Measurements from ENCODE around the gene HES6. TPM values are rescaled to one million over a fixed set of nuclear protein-coding genes. Genes with fewer than 3 reads are reported as not detected.

Gene HES6
- total RNA-seq, 1 donor from 2014 or later: 80.8 TPM

DNA sequence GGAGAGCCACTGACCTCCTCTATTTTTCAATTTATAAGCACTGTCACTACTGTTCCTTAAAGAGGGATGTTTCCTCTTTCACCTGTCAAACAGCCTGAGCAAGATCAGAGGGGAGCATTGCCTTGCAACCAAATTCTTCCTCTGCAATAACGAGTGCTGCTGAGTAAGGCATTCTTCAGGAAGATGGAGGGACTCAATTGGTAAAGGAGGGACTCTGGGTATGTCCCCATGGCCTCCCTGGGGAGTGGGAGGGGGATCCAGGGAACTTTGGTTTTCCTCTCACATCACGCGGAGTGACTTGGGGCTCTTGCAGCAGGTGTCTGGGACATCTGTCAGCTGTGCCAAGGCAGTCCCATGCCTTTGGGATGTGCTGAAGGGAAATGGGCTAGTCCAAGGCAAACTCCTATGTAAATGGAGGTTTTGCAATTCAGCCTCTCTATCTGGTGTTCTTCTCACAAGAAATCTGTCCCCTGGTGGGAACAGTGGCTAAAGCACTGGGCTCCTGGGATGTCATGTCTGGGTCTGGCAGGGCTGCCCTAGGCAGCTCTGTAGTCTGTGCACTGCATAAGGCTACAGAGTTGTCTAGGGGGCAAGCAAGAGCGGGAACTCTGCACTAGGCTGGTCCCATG, 14.4 kb upstream of the HES6 start:
- no peak for DNase-seq

DNA sequence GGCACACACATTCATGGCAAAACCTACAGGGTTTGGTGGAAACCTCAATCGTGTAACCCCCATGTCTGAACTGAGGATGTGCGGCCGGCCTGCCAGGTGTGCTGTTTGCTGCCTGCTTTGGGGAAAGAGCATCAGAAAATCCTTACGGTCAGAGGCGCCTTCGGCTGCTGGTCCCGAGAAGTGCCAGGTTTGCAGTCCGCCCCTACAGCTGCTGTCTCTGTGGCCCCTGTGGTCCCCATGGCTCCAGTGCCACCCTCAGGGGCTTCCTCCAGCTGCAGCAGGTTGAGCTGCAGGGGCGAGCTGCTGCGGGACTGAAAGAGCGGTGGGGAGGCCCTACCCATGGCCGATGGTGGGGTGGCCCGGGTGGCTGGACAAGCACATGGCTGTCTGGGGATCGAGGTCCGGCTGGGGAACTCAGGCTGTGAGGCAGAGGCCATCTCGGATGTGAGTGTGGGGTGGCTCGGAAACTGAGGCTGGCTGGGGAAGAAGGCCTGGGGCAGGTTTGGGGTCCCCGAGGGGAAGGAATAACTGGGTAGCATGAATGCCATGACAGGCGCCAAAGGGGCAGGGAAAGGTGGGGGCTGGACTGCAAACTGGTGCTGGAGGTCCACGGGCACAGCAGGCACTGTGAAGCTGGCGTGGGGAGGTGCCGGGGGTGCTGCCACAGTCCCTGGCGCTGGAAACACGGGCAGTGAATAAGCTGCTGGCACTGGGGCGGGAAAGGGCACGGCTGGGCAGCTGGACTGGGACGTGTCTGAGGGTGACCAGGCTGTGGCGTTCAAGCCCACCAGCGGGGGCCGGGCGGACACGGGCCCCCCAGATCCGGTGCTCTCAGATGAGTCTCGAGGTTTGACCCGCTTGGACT, 13.2 kb upstream of the HES6 start:
- DNase-seq: no peak

DNA sequence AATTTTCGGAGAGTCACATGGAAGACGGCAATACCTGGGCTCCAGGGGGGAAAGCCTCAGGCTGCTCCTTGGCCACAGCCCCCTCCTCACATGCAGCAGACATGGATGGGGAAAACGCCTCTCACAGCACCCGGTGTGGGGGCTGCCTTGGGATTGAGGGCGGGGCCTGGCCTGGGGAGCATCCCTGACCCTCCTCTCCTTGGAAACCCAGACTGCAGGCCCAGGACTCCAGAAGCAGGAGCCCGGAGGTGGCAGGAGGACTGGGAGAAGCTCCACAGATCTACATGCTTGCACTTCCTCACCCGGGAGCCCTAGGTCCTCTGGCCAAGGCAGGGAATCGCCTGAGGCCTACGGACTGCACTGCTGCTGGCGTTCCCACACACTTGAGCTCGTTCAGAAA, 12.1 kb upstream of the HES6 start:
- DNase-seq: no peak

GRCh38 chr2:238251331-238251730, 11.5 kb upstream of the HES6 start:
- no peak for DNase-seq

DNA sequence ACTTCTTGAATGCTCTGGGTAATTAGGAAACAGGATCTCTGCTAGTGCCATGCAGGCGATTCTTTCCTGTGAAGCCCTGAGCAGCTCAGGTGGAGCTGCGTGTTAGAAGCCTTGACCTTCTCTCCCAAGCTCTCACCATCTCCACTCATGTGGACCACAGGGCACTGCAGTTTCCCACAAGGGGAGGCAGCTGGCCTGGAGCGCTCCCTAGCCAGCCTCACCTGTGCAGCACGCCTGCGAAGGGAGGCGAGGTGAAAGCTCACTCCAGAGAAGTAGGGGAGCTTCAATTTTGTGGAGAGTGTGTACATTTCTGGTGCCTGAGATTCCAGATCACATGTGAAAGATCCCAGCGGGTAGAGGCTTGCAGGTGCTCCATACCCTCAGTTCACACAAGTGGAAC, 11.1 kb upstream of the HES6 start:
- no peak for DNase-seq

DNA sequence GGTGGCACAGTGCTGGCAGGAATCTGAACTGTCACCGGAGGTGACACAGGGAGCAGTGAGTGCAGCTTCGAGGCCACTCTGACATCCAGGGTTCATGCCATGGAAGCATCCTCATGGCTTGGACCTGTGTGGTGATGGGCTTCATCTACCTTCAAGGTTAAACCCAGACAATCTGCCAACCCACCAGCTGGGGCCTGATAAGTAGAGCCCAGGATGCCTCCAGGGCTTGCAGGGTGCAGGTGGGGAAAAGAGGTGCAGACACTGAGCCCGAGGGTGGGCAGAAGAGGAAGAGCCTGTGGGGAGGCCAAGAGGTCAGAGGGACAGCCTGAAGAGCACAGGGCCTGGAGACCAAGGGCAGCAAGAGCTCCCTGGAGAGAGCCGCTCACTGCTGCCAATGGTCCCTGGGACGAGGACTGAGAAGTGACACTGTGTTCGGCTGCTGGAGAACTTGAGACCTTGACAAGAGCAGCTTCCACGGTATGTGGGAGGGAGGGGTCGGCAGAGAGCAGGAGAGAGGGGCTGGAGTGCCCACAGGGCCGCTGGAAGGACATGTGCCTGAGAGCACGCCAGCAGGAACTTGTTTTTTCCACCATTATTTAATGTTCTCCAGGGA, 8.1 kb upstream of the HES6 start:
- no peak for DNase-seq

- DNase-seq: no peak
Observed at GRCh38 chr2:238247002-238247822, 7.4 kb upstream of the HES6 start.

GRCh38 chr2:238244151-238244550, 4.3 kb upstream of the HES6 start:
- DNase-seq: no peak

- DNase-seq: no peak
Observed at GRCh38 chr2:238243496-238244076, 3.7 kb upstream of the HES6 start.

DNA sequence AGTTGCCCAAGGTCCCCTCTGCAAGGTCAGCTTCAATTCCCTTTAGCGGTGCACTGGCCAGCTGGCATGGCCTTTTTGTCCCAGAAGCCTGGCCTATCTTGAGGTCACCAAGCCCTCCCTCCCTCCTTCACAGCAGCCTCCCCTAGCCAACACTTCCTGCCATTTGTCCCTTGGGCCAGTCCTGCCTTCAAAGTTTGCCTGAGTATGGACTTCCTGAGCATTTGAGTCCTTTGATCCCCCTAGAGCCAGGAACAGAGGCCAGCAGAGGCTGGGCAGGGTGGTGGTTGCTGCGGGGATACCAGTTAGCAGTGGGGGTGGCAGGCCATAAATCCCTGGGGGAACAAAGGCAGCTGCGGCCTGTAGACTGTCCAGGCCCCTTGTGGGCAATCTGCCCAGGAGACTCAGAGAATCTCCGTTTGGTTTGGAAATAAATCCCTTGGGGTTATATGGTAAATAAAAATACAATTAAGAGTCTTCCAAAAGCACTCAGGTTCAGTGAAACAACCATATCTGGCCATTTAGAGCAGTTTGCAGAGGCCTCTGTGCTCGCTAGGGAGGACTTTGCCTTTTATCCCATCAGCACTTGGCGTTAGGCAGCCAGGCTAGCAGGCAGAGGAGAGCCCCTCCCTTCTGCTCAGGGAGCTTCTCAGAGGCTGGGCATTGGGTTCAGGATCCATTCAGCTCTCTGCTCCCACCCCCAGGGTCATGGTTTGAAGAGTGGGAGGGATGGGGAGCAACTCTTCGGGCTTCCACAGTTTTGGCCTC, 3.1 kb upstream of the HES6 start:
- DNase-seq: no peak

DNA sequence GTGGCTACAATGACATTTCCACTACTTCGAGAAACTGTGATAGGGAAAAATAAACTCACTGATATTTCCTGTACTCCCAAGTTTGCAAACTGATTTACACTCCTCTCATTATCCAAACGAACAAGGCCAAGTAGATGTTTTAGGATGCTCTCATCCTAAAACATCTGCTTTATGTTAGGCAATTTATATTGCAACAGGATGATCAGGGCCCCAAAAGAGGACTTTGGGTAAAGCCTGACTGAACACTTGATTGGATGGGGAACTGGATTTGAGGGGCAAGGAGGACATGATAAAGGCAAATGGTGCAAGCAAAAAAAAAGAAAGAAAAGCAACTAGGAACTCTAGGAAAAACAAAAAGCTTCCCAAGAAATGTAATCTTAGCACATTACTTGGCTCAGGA, 2.1 kb upstream of the HES6 start:
- DNase-seq: no peak

GRCh38 chr2:238240757-238241711, 1.2 kb upstream of the HES6 start:
- DNase-seq: no peak

- DNase-seq: no peak
Observed at GRCh38 chr2:238239543-238239862, 335 bp downstream of the HES6 start.

GRCh38 chr2:238238766-238239542, 884 bp downstream of the HES6 start:
- DNase-seq: no peak

DNA sequence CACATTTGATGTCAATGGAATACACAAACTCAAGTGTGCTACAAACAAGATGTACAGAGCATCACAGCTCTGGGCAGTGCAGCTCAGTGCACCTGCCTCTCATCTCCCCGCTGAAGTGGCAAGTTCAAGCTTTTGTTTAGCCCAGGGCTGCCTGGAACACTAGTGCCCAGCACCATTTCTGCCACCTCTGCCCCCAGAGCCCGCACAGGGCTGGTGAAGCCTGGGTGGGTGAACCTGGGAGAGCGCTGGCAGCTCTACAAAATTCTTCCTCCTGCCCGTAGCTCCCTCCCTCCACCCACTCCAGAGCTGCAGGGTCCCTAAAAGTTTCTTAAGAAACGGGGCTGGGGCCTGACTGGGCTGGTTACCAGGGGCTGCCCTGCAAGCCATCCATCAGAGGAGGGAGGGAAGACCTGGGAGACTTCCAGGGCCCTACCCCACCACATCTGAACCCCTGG, 1.5 kb downstream of the HES6 start:
- DNase-seq: no peak

GRCh38 chr2:238237431-238238135, 2.3 kb downstream of the HES6 start:
- DNase-seq: no peak

- no peak for DNase-seq
Observed at GRCh38 chr2:238236571-238236970, 3.3 kb downstream of the HES6 start.

DNA sequence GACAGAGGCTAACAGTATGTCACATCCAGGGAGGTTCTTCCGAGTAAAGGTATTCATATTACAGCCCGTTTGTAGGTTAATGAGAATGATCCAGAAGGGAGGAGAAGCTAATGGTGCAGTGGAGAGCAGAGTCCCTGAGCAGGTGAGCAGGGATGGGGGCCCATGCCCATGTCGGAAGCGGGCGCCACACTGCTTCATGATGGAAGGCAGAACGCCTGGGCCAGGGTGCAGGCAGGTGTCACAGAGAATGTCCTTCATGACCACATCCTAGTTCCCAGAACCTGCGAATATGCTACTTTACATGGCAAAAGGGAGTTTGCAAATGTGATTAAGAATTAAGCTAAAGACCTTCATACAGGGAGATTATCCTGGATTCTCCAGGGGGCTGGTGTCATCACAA, 4.0 kb downstream of the HES6 start:
- DNase-seq: no peak

- no peak for DNase-seq
Observed at GRCh38 chr2:238235331-238235732, 4.5 kb downstream of the HES6 start.
